H1 (cell line): ENCODE measurements around the gene WFDC1. TPM values are rescaled to one million over a fixed set of nuclear protein-coding genes. Genes with fewer than 3 reads are reported as not detected.

Experiments used
- CTCF ChIA-PET: fragments of 300-600 bp; sonication (Branson Sonifier 250); formaldehyde crosslinking; loops from one replicate; lab custom pipeline; 2021; ENCODE audit not compliant: partially characterized antibody; lab: Charles Lee
- POLR2A ChIA-PET: fragments of 300-600 bp; sonication (Branson Sonifier 250); formaldehyde crosslinking; loops from one replicate; lab custom pipeline; 2021; ENCODE audit warnings: inconsistent platforms; ENCODE audit not compliant: partially characterized antibody; lab: Charles Lee
- DNase-seq, 2 experiments: peaks; one replicate each; pipeline versions ENCODE4 v3.0.0 to v3.0.0-alpha.2; 2010 to 2022; ENCODE audit warnings: low spot score in 2 of 2, low read depth in 1 of 2, mixed read lengths in 1 of 2
- FAIRE-seq: peaks from 2 replicates; lab custom pipeline; 2011; peaks lifted over from hg19 to GRCh38; lab: Jason Lieb, UNC
- H2AFZ ChIP-seq: 2 replicates; pipeline ENCODE4 v1.8.1; 2012; ENCODE audit warnings: low read length, inconsistent platforms
- H2AK5ac ChIP-seq: 2 replicates; pipeline ENCODE4 v1.6.1; 2013; ENCODE audit warnings: low read depth, low read length
- H2BK120ac ChIP-seq: replicated peaks from 2 replicates; pipeline ENCODE3; 2013; ENCODE audit warnings: low read depth, low read length, inconsistent platforms
- H2BK12ac ChIP-seq: 2 replicates; pipeline ENCODE4 v1.6.1; 2013; ENCODE audit warnings: low read depth, low read length
- H2BK15ac ChIP-seq: 2 replicates; pipeline ENCODE4 v1.6.1; 2013; ENCODE audit warnings: low read length
- H2BK20ac ChIP-seq: 2 replicates; pipeline ENCODE4 v1.6.1; 2013; ENCODE audit warnings: low read length
- H2BK5ac ChIP-seq: 2 replicates; pipeline ENCODE4 v1.6.1; 2013; ENCODE audit warnings: low read depth, low read length
- H3K14ac ChIP-seq: 2 replicates; pipeline ENCODE4 v1.6.1; 2013; ENCODE audit warnings: inconsistent platforms; ENCODE audit not compliant: insufficient read length
- H3K18ac ChIP-seq: 2 replicates; pipeline ENCODE4 v1.6.1; 2013; ENCODE audit warnings: low read length; ENCODE audit errors: extremely low read depth
- H3K23ac ChIP-seq: 2 replicates; pipeline ENCODE4 v1.6.1; 2013; ENCODE audit warnings: inconsistent platforms; ENCODE audit not compliant: insufficient read length
- H3K23me2 ChIP-seq: 2 replicates; pipeline ENCODE4 v1.6.1; 2013; ENCODE audit warnings: low read depth, low read length
- H3K27ac ChIP-seq: 2 replicates; pipeline ENCODE4 v1.6.1; 2011; ENCODE audit warnings: low read depth, low read length, inconsistent platforms
- H3K27me3 ChIP-seq, 4 experiments: replicated peaks in 1 of 4; 1 replicate in 1 of 4; 2 replicates in 3 of 4; pipeline versions ENCODE4 v1.6.1 to v1.8.1; 2011 to 2013; ENCODE audit warnings: low read length in 3 of 4, mild to moderate bottlenecking in 3 of 4, inconsistent platforms in 2 of 4, mixed read lengths in 2 of 4, moderate library complexity in 1 of 4; ENCODE audit not compliant: control insufficient read depth in 3 of 4, insufficient read depth in 3 of 4; ENCODE audit errors: extremely low read depth in 1 of 4
- H3K36me3 ChIP-seq, 4 experiments: 2 replicates each; pipeline versions ENCODE4 v1.6.1 to v1.8.1; 2011 to 2013; ENCODE audit warnings: mild to moderate bottlenecking in 4 of 4, low read length in 3 of 4, moderate library complexity in 2 of 4, control low read depth in 1 of 4, inconsistent platforms in 1 of 4; ENCODE audit not compliant: insufficient read depth in 4 of 4, control insufficient read depth in 2 of 4
- H3K4ac ChIP-seq: replicated peaks from 2 replicates; pipeline ENCODE3; 2013; ENCODE audit warnings: low read length, low read depth, mixed read lengths, inconsistent platforms; ENCODE audit not compliant: insufficient read length
- H3K4me1 ChIP-seq, 4 experiments: replicated peaks in 1 of 4; 1 replicate in 1 of 4; 2 replicates in 3 of 4; pipeline versions ENCODE4 v1.6.1 to v1.8.1; 2011 to 2013; ENCODE audit warnings: low read length in 3 of 4, inconsistent platforms in 2 of 4, mixed read lengths in 1 of 4; ENCODE audit not compliant: insufficient read depth in 4 of 4, control insufficient read depth in 3 of 4
- H3K4me2 ChIP-seq, 2 experiments: 2 replicates each; pipeline versions ENCODE4 v1.6.1 to v1.8.1; 2011 to 2013; ENCODE audit warnings: low read depth in 2 of 2, low read length in 2 of 2, control low read depth in 1 of 2, inconsistent platforms in 1 of 2, mild to moderate bottlenecking in 1 of 2; ENCODE audit not compliant: insufficient read depth in 1 of 2
- H3K4me3 ChIP-seq, 4 experiments: fragments of 200-600, 300-600 bp in 1 of 4; sonication (generic), shearing (Covaris generic), sonication (Bioruptor Twin) in 1 of 4; 2 replicates each; pipeline versions ENCODE4 v1.5.1 to v1.8.1; 2011 to 2016; ENCODE audit warnings: low read length in 4 of 4, low read depth in 3 of 4, control low read depth in 2 of 4, inconsistent platforms in 2 of 4, mild to moderate bottlenecking in 2 of 4, mixed read lengths in 1 of 4, moderate library complexity in 1 of 4; ENCODE audit not compliant: insufficient read depth in 2 of 4; ENCODE audit errors: extremely low read depth in 1 of 4
- H3K56ac ChIP-seq: replicated peaks from 2 replicates; pipeline ENCODE3; 2013; ENCODE audit warnings: low read depth, mild to moderate bottlenecking, mixed read lengths, low read length, inconsistent platforms; ENCODE audit not compliant: insufficient read length
- H3K79me1 ChIP-seq: 2 replicates; pipeline ENCODE4 v1.6.1; 2013; ENCODE audit warnings: low read depth, low read length, control low read depth
- H3K79me2 ChIP-seq, 2 experiments: 2 replicates each; pipeline versions ENCODE4 v1.6.1 to v1.8.1; 2012 to 2013; ENCODE audit warnings: low read length in 2 of 2, mild to moderate bottlenecking in 2 of 2, inconsistent platforms in 1 of 2; ENCODE audit not compliant: insufficient read depth in 2 of 2, control insufficient read depth in 1 of 2
- H3K9ac ChIP-seq, 4 experiments: replicated peaks in 1 of 4; 1 replicate in 1 of 4; 2 replicates in 3 of 4; pipeline versions ENCODE4 v1.6.1 to v1.8.1; 2011 to 2013; ENCODE audit warnings: low read depth in 3 of 4, low read length in 3 of 4, control low read depth in 2 of 4, mild to moderate bottlenecking in 2 of 4, moderate library complexity in 2 of 4, inconsistent platforms in 1 of 4; ENCODE audit errors: extremely low read depth in 1 of 4
- H3K9me3 ChIP-seq, 2 experiments: 2 replicates each; pipeline versions ENCODE4 v1.6.1 to v1.8.1; 2012 to 2013; ENCODE audit warnings: mild to moderate bottlenecking in 2 of 2, moderate library complexity in 2 of 2, control low read depth in 1 of 2, inconsistent platforms in 1 of 2, low read depth in 1 of 2, low read length in 1 of 2, mixed read lengths in 1 of 2; ENCODE audit not compliant: insufficient read depth in 2 of 2
- H4K20me1 ChIP-seq, 2 experiments: replicated peaks in 1 of 2; 2 replicates each; pipeline versions ENCODE3 to v1.8.1; 2011 to 2013; ENCODE audit warnings: inconsistent platforms in 2 of 2, low read length in 2 of 2, mild to moderate bottlenecking in 1 of 2; ENCODE audit not compliant: insufficient read depth in 2 of 2, control insufficient read depth in 1 of 2
- H4K5ac ChIP-seq: 2 replicates; pipeline ENCODE4 v1.6.1; 2013; ENCODE audit warnings: low read length, low read depth, mixed read lengths, inconsistent platforms; ENCODE audit not compliant: insufficient read length
- H4K8ac ChIP-seq: 2 replicates; pipeline ENCODE4 v1.8.0; 2013; ENCODE audit warnings: mild to moderate bottlenecking, moderate library complexity, low read length, inconsistent platforms; ENCODE audit not compliant: insufficient read depth; ENCODE audit errors: extremely low read depth
- H4K91ac ChIP-seq: replicated peaks from 2 replicates; pipeline ENCODE3; 2013; ENCODE audit warnings: low read length, mixed read lengths, inconsistent platforms; ENCODE audit not compliant: insufficient read length
- BCL11A ChIP-seq, 2 experiments: IDR thresholded peaks; one replicate each; pipeline ENCODE4 v1.6.1; 2011; ENCODE audit warnings: low read depth in 2 of 2, low read length in 2 of 2, mild to moderate bottlenecking in 2 of 2
- CBX8 ChIP-seq: fragments of 300-800, 300-1000 bp; sonication (generic); IDR thresholded peaks from 2 replicates; pipeline ENCODE4 v1.7.1; 2016; ENCODE audit warnings: low read depth, low read length, borderline replicate concordance
- CEBPB ChIP-seq: IDR thresholded peaks from 2 replicates; pipeline ENCODE4 v1.6.1; 2012; ENCODE audit warnings: low read depth, low read length
- FOSL1 ChIP-seq: IDR thresholded peaks from 2 replicates; pipeline ENCODE4 v1.6.1; 2011; ENCODE audit warnings: mild to moderate bottlenecking, low read depth, low read length, moderate library complexity; ENCODE audit not compliant: insufficient read depth
- JUND ChIP-seq: IDR thresholded peaks from 2 replicates; pipeline ENCODE4 v1.6.1; 2011; ENCODE audit warnings: mild to moderate bottlenecking, improper control_type of control experiment, low read length
- RAD21 ChIP-seq, 2 experiments: IDR thresholded peaks in 1 of 2; conservative IDR thresholded peaks in 1 of 2; 2 replicates each; pipeline ENCODE4 v1.6.1; 2011; ENCODE audit warnings: low read depth in 2 of 2, low read length in 2 of 2, improper control_type of control experiment in 1 of 2, inconsistent platforms in 1 of 2, mild to moderate bottlenecking in 1 of 2, moderate library complexity in 1 of 2
- SAP30 ChIP-seq: fragments of 300-600 bp; sonication (generic); IDR thresholded peaks from 2 replicates; pipeline ENCODE4 v1.7.1; 2012; ENCODE audit warnings: low read length, moderate library complexity, mild to moderate bottlenecking, inconsistent platforms; ENCODE audit not compliant: insufficient read depth, insufficient replicate concordance
- SIN3A ChIP-seq, 2 experiments: IDR thresholded peaks in 1 of 2; conservative IDR thresholded peaks in 1 of 2; 2 replicates each; pipeline ENCODE4 v1.6.1; 2011 to 2012; ENCODE audit warnings: low read length in 2 of 2, improper control_type of control experiment in 1 of 2, low read depth in 1 of 2, mild to moderate bottlenecking in 1 of 2
- SIRT6 ChIP-seq: IDR thresholded peaks from one replicate; pipeline ENCODE4 v1.7.1; 2012; ENCODE audit warnings: low read length, inconsistent platforms
- WGBS, 2 experiments: shearing (Covaris generic) in 1 of 2; methylation state at CpG; one replicate each; pipeline versions ENCODE4 v1.1.6 to v1.1.7; 2013 to 2015; ENCODE audit warnings: low lambda C conversion rate in 2 of 2, mixed read lengths in 2 of 2, inconsistent platforms in 1 of 2, low coverage in 1 of 2, missing lambda C conversion rate in 1 of 2; ENCODE audit not compliant: insufficient replicate concordance in 2 of 2, insufficient coverage in 1 of 2, insufficient read length in 1 of 2; ENCODE audit errors: extremely low coverage in 1 of 2, missing lambda C conversion rate in 1 of 2; 5-methylcytosine and 5-hydroxymethylcytosine counted together
- polyA plus RNA-seq, 7 experiments: library from polyadenylated mRNA; depleted of rRNA in 3 of 7; stranded (reverse) in 5 of 7; unstranded in 2 of 7; fragments of >200 nt in 5 of 7; fragments of 200-250 nt in 2 of 7; gene quantifications; 1 replicate in 5 of 7; 2 replicates in 1 of 7; 4 replicates in 1 of 7; pipeline versions ENCODE4 v1.2.1 to v1.2.3, GENCODE V29; 2011 to 2013; ENCODE audit warnings: missing spikeins in 2 of 7, mixed read lengths in 2 of 7
- total RNA-seq: library from RNA; stranded (reverse); fragmentation: NEBNext Ultra II Directional; extraction: Animal tissue kit (Norgen Biotek cat#: 25700); gene quantifications from 2 replicates; pipeline ENCODE4 v1.2.1, GENCODE V29; 2021
- TF ChIP-seq, protein P1 (sequence below): IDR thresholded peaks from 2 replicates; pipeline ENCODE4 v1.6.1; 2012; ENCODE audit warnings: low read length, inconsistent platforms
- TF ChIP-seq, protein P2 (sequence below): IDR thresholded peaks from 2 replicates; pipeline ENCODE4 v1.6.1; 2012; ENCODE audit warnings: inconsistent platforms

Gene WFDC1
- total and polyA plus RNA-seq, 2 of the 8 experiments (the other 6 are each of a cell fraction or from before 2014, with no cell fraction given), result 0.70 to 1.1 TPM

DNA sequence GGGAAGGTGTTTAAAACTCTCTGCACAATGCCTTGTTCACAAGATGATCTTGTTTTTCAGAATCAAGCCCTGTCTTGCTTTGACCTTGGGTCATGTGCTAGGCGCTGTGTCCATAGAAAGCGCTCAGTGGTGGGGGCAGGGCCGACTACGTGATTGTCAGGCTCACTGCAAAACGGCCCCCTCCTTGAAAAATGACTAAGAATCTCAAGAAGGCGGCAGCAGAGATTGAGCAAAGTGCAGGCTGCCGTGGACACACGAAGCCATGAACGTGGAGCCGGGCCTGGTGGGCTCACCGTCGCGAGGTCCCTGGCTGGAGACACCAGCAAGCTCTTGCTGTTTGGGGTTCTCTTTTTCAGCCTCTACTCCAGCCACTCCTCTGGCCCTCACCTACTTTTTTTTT, 83.9 kb downstream of the WFDC1 start:
- Histone ChIP-seq H2AK5ac (no peak overlapping the region), H3K4me2 (no peak overlapping the region; a peak in 1 of 4 replicates), H3K14ac (no peak overlapping the region), H4K8ac (no peak overlapping the region), H2BK5ac (no peak overlapping the region), H3K4me1 (peaks cover 0 to 11% (median 5%) of the 10 kb centered on the region in 4 experiments; a peak in 4 of 7 replicates), H2BK15ac (no peak overlapping the region), H3K23me2 (no peaks in the 10 kb centered on the region), H3K79me1 (no peaks in the 10 kb centered on the region), H4K91ac (no peak overlapping the region), H2AFZ (no peak overlapping the region), H4K20me1 (no peaks in the 10 kb centered on the region), H3K23ac (no peak overlapping the region), H2BK20ac (no peak overlapping the region), H3K9ac (no peak overlapping the region), H3K79me2 (no peaks in the 10 kb centered on the region), H3K56ac (no peak overlapping the region), H2BK12ac (peak overlapping the region; percentile 39; the same call in 1 of the 2 replicates), H3K4ac (no peak overlapping the region), H3K27me3 (no peaks in the 10 kb centered on the region; a peak in 1 of 7 replicates), H2BK120ac (no peak overlapping the region), H3K18ac (0 out of 2 replicates have a peak overlapping the region, but pooled peaks have one; percentile 24), H4K5ac (no peak overlapping the region), H3K4me3 (no peak overlapping the region), H3K9me3 (no peaks in the 10 kb centered on the region), H3K36me3 (no peaks in the 10 kb centered on the region), H3K27ac (no peak overlapping the region)
- CTCF ChIA-PET, result interaction anchor here (0.6 to 2.1 kb wide), 7 partner anchors 9 to 267 kb away, joined by 3 to 6 read pairs (median 3); partner anchors contain the start of gene ATP2C2
- WGBS, 2 experiments, result 78% methylated on average over 13 of the region's 13 CpGs; no CpG with 5 or more reads in 1 of the 2 experiments
- POLR2A ChIA-PET, result interaction anchor here (0.9 to 3.8 kb wide), 2 partner anchors 9 to 10 kb away, joined by 3 to 17 read pairs; partner anchors contain the start of gene ATP2C2
- no peak for FAIRE-seq
- no peak for DNase-seq
- no peak for TF ChIP-seq SAP30
- TF ChIP-seq FOSL1, result no peak
- TF ChIP-seq, protein P1, sequence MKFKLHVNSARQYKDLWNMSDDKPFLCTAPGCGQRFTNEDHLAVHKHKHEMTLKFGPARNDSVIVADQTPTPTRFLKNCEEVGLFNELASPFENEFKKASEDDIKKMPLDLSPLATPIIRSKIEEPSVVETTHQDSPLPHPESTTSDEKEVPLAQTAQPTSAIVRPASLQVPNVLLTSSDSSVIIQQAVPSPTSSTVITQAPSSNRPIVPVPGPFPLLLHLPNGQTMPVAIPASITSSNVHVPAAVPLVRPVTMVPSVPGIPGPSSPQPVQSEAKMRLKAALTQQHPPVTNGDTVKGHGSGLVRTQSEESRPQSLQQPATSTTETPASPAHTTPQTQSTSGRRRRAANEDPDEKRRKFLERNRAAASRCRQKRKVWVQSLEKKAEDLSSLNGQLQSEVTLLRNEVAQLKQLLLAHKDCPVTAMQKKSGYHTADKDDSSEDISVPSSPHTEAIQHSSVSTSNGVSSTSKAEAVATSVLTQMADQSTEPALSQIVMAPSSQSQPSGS, result no peak
- no peak for TF ChIP-seq CBX8
- no peak for TF ChIP-seq SIRT6
- TF ChIP-seq CEBPB, result no peak
- no peak for TF ChIP-seq RAD21 (IDR thresholded peaks at IDR 0.05 in 1 of 2, conservative IDR thresholded peaks at IDR 0.05 in 1 of 2; ENCODE audit: low read depth in 2 of 2, low read length in 2 of 2)
- TF ChIP-seq, protein P2, sequence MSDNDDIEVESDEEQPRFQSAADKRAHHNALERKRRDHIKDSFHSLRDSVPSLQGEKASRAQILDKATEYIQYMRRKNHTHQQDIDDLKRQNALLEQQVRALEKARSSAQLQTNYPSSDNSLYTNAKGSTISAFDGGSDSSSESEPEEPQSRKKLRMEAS, result no peak
- no peak for TF ChIP-seq BCL11A (IDR thresholded peaks at IDR 0.05; ENCODE audit: low read depth in 2 of 2, low read length in 2 of 2)
- TF ChIP-seq SIN3A (conservative IDR thresholded peaks at IDR 0.05 in 1 of 2, IDR thresholded peaks at IDR 0.05 in 1 of 2; ENCODE audit: low read depth in 1 of 2, low read length in 2 of 2), result no peak
- TF ChIP-seq JUND, result no peak
